ENCODE data around the gene C20orf173. TPM values are rescaled to one million over a fixed set of nuclear protein-coding genes. Genes with fewer than 3 reads are reported as not detected.

The C20orf173 gene
- total and polyA plus RNA-seq, 2 of the 13 experiments (the other 11 are each of a cell fraction or from before 2014, with no cell fraction given), result not detected

GRCh38 chr20:35541783-35542662 is 12.6 kb upstream of the C20orf173 start, which contains the start of gene ERGIC3 (continued):
- TF ChIP-seq TBL1XR1 (IDR thresholded peaks at IDR 0.05; ENCODE audit: borderline replicate concordance, low read length, partially characterized antibody) (no peak), ZNF800 (CRISPR knock-in tag; IDR thresholded peaks at IDR 0.05) (no peak), TGIF2 (CRISPR knock-in tag; IDR thresholded peaks at IDR 0.05) (no peak; the same call in 1 of the 2 replicates), ZNF891 (CRISPR knock-in tag; IDR thresholded peaks at IDR 0.05) (peak; percentile 95), CTCF (CRISPR knock-in tag; IDR thresholded peaks at IDR 0.05) (peak; percentile 43; the same call in 1 of the 2 replicates), ZNF407 (CRISPR knock-in tag; IDR thresholded peaks at IDR 0.05; ENCODE audit: not compliant biosample characterization) (peak; percentile 96), ZNF740 (CRISPR knock-in tag; IDR thresholded peaks at IDR 0.05) (no peak), KDM1A (CRISPR knock-in tag; IDR thresholded peaks at IDR 0.05) (no peak), ZNF136 (CRISPR knock-in tag; IDR thresholded peaks at IDR 0.05; ENCODE audit: low read depth) (peak; percentile 88; the same call in 1 of the 2 replicates), MNT (IDR thresholded peaks at IDR 0.05) (peak; percentile 73), TFDP2 (CRISPR knock-in tag; IDR thresholded peaks at IDR 0.05) (peak; percentile 97), SATB2 (CRISPR knock-in tag; IDR thresholded peaks at IDR 0.05) (no peak; the same call in 1 of the 2 replicates)
